Measurements from ENCODE around the gene SLC25A33.
A peak's percentile ranks its signal among the peaks of the same experiment; 100 is the strongest.

The SLC25A33 gene

DNA sequence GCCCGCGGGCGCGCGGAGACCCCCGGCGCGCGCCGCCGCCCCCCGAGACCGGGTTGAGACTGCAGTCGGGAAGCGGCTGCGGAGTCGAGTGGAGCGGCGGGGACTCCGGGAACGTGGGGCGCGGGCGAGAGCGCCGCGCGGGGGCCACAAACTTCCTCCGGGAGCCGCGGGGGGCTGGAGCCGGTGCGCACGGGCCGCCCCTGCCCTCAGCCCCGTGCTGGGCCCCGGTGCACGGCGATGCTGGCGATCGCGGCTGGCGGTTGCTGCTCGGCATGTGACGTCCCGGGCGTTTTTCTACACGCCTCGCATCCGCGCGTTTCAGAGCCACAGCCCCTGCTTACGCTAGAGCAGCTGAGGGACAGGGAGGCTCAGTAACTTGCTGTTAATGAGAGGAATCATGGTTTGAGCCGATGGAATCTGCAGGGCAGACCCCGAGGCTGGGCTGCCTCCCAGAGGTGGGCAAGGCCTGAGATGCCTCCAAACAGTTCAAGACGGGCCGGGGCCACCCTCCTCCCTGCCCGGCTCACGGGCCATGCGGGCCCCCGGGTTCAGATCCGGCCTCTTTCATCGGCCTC is 50.0 kb downstream of the SLC25A33 start:
- DNase-seq, result peak; percentile 48

DNA sequence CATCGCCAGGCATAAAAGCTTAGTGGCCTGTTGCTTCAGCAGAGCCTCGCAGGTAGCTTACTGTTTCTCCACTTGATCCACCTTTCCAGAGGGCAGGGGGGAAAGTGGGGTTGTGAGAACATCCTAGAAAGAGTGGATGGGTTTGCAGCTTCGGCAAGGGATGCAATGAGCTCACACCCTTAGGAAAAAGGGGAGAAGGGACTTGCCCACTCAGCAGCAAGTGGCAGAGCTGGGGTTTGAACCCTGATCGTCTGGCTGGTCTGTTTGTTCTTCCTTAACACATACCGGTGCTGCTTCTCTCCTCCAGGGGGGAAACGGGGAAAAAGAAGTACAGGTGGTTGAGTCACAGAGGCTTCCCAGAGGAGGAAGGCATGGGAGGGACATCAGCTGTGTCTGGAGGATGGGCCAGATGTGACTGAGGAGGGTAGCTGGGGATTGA is 50.5 kb downstream of the SLC25A33 start:
- no peak for DNase-seq

DNA sequence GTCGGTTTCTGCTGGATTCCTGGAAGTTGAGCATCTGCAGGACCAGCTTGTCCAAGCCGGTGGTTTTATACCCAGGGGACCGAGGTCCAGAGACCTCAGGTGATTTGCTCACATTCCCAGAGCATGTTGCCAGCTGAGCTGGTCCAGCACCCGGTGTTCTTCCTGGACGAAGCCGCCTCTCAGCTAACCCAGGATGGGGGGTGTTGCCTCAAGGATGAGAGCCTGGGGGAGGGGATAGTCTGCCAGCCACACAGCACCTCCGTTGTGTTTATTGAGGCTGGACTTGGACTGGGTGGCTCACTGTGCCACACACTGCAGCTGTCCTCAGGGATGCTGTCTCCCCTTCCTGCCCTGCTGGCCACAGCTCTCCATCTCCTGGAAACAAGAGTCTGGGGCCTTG is 50.9 kb downstream of the SLC25A33 start:
- peak; percentile 30 for DNase-seq

DNA sequence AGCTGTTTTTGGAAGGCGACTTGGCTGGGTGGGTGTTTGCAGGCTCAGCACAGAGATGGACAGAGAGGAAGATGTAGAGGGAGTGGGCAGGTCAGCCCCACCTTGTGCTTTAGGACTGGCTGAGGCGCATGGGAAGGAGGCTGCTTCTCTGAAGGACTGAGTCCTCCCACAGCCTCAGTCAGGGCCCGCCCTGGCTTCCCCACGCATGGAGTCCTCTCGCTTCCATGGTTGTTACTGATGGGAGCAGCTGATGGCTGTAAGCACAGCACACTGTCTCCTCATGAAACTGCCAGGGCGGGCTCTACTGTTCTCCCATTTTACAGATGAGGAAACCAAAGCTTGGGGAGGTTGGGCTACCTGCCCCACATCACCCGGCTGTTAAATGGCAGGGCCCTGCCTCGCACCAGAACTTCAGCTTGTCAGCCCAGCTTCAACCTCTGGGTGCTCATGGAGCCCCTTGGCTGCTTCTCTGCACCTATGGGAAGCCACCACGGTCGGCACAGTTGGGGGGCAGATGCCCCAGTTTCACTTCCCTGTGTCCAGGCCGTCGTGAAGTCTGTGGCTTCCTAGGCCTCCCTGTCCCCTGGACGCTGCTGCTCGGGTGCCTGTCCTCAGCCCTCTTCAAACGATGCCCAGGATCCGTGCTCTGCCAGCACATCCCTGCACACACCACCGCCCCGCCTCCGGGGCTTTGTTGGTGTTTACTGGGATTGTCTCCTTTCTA is 51.8 kb downstream of the SLC25A33 start:
- peak; percentile 51 for DNase-seq

DNA sequence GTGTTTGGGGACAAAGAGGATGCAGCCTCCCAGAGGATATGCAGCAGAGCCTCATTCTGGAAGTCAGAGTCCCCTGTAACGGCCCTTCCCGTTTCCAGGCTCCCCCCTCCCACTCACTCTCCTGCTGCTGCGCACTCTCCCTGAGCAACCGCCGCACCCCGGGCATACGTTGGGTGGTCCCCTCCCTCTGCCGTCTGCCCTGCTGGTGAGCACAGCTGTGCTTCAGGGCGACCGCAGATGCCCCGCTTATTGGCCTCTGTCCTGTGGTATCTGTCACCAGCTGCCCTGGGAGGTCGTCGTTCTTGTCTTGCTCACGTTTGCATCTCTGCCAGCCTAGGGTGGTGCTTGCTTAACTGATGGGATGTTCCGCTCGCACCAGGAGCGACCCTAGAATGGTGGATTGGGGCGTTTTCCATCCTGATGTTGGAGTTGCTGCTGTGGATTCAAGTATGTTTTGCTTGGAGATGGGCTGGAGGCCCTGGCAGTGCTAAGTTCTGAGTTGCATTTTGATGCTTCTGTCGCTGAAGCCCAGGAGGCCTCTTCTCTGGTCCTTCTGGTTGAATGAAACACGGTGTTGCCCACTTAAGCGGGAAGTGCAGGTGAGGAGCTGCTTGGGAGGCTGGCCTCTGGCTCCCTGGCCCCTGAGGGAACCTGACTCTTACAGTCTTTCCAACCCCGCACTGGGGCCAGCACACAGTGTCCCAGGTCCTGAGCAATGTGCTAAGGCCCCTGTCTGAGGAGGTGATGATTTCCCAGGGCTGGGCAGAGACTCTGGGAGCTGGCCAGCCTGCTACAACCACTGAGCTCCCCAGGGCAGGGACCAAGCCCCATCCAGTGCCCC is 52.6 kb downstream of the SLC25A33 start:
- peak; percentile 53 for DNase-seq

DNA sequence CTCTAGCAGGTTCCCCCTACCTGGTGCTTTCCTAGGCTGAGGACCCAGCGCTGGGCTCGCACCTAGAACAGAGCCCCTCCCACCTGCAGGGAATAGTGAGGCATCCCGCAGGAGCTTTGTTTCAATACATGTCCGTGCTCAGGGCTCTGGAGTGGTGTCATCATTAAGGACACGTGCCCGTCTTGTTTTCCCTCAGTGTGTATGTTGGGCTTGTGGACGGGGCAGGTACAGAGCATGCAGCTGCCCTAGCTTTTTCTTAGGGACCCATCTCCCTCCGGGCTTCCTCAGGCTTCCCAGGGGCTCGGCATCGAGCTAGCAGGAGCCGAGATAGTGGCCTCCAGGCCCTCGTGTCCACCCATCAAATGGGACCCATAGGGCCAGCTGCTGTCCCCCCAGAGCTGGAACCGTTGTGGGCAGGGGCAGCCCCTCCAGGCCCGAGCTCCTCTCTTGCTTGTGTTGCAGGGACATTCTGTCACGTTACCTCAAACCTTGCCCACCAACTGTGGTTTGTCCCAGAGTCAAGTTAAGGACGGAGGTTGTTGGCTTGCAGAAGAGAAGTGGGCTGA is 53.3 kb downstream of the SLC25A33 start:
- DNase-seq, result no peak

DNA sequence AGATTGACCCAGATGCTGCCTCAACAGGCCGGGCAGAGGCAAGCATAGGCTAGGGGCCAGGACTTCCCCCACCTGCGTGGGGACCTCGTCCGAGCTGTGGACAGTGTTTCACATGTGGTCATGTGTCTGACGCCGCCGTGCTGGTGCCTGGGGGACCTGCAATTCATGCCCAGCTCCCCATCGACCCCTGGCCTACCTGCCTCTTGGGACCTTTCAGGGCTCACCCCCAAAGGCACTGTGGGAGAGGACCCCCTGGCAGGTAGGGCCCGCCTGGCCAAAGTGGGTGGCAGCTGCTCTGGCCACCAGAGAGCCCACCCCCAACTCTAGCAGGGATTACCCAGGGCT is 53.9 kb downstream of the SLC25A33 start:
- no peak for DNase-seq

DNA sequence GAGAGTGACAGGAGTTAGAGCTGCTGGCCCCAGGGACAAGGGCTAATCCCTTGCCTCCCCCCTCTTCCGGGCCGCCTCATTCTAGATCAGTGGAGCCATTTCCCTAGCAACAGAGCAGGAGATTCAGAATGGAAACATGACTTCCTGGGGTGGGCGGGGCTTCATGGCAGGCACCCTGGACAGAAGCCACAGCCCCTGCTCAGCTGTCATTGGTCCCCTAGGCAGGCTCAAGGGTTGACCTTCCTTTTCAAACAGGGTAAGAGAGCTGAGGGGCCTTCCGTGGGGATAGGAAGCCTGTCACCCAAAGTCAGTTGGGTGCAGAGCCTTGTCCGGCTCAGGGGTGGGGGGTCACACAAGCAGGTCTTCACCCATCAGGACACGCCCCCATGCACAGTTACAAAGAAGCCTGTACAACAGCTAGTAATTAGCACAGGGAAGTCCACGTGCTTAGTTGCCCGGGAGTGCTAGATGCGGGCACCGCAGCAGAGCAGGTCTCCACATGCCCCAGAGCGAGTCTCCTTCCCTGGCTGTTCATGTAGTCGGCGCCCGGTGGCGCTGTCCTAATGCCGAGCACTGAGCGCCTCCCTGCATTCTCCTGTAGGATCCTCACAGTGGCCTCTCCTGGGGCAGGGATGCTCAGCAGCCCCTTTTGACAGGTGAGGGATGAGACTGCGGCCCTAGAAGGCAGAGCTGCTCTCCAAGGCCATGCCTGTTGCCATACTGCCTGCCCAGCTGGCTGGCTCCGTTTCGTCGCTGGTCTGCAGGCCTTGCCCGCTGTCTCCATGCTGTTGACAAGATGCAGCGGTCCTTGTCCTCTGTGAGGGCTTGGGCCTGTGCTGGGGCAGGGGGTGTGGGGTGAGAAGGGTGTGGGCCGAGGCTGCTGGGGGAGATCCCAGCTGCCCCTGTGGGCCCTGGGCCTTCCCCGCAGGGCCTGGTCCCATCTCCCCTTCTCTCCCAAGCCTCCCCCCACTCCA is 54.5 kb downstream of the SLC25A33 start:
- DNase-seq, result peak; percentile 87

DNA sequence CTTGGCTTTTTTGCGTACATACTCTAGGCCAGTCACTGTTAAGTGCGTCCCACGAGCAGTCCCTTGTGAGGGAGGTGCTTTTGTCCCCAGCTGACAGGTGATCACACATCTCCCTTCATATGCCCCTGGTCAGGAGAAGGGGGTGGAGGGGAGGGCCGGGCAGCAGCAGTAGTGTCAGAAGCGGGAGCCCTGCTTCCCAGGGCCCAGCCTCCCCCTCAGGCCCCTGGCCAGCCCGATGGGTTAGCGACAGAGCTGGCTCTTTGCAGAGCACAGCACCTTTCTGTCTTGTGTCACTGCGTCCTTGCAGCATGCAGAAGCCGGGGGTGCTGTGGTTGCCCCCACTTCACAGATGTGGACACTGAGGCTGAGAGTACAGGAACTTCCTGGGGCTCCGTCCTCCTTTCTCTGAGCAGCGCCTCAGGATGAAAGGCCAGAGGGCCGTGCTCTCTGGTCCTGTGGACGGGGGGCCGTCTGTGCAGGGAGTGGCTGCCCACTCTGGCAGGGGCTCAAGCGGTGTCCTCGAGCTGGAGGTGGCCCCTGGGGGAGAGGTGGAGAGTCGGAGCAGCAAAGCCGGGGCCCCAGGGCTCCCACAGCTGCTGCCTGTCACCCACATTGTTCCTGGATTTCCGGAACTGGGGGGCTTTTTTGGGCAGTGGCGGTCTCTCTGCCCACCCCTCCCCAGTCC is 55.3 kb downstream of the SLC25A33 start:
- no peak for DNase-seq

DNA sequence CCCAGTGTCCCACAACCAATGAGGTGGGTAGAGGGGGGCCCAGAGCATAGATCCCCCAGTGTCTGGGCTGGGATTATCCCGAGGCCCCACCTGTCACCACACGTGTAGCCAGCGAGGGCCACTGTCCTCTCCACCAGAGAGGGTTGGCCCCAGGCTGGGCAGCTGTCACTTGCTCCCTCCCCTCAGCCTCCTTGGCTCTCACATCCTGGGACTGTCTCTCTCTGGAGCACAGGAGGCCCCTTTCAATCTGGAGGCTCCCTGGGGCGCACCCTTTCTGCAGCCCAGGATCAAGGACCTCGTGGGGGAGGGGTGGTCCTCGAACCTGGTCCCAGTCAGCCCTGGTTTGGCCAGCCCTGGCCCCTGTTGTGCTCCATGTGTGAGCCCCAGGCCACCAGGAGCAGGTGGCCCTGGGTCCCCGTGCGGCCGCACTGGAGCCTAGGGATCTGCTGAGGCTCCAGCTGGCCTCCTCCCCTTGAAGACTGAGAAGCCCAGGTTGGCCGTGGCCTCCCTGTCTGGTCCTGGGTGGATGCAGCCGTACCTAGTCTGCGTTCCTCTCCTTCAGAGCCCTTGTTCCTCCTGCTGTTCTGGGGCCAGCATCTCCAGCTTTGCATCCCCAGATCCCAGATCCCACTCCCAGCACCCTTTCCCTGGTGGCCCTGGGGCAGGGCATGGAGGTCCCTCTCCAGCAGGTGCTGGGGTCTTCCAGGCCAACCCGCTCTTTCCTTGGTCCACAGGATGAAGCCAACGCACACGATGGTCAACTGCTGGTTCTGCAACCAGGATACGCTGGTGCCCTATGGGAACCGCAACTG is 56.1 kb downstream of the SLC25A33 start:
- no peak for DNase-seq

DNA sequence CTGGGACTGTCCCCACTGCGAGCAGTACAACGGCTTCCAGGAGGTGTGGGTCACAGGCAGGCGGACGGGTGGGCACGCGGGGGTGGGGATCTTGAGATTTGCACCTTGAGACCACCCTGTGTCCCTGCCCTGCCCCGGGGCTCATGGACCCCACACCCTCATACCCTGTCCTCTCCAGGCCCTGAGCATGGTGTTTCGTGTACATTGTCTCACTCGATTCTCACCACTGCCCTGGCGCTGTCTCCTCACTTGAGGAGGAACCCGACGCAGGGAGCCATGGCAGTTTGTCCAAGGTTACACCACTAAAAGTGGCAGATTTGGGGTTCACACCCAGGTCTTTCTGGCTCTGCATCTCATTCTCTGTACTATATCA is 56.7 kb downstream of the SLC25A33 start:
- no peak for DNase-seq

DNA sequence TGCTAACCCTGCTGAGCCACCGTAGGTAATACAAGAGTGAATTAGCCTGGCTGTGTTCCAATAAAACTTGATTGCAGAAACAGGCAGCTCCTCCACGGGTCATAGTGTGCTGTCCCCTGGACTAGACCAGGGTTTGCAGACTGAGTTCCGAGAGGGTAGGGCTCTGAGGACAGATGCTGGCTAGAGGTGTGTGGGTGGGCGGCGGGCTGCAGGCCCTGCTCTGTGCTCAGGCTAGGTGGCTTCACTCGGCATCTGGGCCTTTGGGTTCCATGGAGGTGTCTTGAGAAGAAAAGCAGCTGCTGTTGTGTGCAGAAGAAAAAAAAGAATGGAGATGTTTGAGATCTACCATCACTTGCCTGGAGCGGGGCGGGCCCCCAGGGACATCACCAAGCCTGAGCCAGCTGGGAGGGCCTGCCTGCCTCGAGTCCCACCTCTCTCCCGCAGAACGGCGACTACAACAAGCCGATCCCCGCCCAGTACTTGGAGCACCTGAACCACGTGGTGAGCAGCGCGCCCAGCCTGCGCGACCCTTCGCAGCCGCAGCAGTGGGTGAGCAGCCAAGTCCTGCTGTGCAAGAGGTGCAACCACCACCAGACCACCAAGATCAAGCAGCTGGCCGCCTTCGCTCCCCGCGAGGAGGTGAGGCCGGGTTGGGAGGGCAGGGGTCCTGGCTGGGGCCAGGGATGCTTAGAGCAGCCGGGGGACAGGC is 57.3 kb downstream of the SLC25A33 start:
- peak; percentile 57 for DNase-seq

DNA sequence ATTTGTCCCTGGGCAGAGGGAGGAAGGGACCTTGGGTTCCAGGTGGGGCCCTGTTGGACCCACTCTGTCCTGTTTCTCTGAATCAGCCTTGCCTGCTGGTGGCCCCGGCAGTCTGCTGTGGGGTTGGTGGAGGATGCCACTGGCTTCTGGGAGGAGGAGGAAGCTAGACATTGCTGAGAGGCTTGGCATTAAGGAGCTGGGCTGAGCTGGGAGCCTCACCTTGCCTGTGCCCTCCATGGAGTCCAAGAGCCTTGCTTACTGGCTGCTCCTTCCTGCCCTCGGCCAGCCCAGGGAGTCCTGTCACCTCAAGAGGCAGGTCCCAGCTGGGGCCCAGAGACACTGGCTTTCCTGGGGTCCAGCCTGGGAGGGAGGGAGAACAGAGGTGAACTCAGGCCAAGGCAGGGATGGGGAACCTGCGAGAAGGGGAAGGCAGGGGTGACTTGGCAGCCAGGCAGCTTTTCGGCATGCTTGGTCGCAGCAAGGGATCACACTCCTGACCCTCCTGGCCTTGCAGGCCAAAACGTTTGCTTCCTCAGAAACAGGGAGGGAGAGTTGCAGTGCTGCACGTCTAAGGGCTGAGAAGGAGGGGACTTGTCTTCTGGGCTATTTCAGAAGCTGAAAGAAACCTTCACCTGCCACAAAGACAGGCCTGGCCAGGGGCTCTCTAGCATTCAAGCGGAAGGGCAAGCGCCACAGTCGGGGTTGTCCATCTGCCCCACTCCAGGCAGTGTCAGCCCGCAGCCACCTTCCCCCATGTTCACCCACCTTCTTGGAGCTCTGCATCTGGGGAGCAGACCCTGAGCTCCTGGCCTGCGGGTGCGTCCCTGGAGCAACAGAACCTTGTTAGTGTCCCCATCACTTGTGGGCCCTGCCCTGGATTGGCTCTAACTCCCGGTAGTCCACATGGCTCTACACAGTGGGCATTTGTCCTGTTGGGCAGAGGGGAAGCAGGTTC is 58.4 kb downstream of the SLC25A33 start:
- no peak for DNase-seq

DNA sequence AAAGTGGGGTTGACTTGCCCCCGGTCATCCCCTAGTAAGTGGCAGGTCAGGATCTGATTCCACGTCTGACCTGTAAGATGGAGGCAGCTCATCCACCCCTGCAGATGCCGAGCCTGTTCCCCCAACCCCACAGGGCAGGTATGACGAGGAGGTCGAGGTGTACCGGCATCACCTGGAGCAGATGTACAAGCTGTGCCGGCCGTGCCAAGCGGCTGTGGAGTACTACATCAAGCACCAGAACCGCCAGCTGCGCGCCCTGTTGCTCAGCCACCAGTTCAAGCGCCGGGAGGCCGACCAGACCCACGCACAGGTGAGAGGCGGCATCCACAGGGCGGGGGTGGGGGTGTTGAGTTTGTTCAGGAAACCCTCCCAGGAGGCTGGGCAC is 59.0 kb downstream of the SLC25A33 start:
- DNase-seq, result no peak

DNA sequence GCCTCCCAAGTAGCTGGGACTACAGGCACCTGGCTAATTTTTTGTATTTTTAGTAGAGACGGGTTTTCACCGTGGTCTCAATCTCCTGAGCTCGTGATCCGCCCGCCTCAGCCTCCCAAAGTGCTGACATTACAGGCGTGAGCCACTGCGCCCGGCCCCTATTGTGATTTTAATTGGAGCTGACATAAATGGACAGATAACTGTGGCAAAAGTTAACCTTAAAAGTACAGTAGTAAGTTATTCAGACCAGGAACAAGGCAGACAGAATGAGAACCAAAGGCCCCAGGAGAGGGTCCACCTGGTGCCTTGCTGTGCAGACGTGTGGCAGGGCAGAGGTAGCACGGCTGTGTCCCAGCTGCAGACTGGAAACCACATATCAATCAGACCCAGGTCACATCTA is 60.5 kb downstream of the SLC25A33 start:
- DNase-seq, result no peak

DNA sequence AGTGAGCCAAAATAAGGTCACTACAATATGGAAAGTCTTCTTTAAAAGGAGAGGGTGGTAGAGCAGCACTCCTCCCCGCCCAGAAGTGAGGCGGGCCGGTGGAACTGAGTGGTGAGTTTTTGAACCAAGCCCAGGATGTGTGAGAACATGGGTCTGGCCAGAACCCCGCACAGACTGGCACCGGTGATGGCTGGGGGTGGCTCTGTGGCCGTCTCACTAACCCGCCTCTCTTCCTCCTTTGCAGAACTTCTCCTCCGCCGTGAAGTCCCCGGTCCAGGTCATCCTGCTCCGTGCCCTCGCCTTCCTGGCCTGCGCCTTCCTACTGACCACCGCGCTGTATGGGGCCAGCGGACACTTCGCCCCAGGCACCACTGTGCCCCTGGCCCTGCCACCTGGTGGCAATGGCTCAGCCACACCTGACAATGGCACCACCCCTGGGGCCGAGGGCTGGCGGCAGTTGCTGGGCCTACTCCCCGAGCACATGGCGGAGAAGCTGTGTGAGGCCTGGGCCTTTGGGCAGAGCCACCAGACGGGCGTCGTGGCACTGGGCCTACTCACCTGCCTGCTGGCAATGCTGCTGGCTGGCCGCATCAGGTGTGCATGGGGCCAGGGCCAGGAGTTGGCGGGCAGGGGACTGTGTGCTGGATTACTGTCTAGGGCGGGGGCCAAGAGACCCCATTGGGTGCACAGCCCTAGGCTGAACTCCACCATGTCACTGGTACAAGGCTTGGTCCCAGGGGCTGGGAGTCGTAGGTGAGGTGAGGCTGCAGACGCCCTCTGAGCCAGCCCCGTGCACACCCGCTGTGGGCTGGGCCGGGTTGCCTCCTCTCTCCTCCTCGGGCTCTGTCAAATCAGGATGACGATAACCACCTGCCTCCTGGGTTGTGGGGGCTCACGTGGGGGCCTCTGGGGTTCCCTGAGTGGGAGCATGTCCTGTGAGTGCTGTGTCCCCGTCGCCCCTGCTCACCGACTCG is 61.9 kb downstream of the SLC25A33 start:
- no peak for DNase-seq

DNA sequence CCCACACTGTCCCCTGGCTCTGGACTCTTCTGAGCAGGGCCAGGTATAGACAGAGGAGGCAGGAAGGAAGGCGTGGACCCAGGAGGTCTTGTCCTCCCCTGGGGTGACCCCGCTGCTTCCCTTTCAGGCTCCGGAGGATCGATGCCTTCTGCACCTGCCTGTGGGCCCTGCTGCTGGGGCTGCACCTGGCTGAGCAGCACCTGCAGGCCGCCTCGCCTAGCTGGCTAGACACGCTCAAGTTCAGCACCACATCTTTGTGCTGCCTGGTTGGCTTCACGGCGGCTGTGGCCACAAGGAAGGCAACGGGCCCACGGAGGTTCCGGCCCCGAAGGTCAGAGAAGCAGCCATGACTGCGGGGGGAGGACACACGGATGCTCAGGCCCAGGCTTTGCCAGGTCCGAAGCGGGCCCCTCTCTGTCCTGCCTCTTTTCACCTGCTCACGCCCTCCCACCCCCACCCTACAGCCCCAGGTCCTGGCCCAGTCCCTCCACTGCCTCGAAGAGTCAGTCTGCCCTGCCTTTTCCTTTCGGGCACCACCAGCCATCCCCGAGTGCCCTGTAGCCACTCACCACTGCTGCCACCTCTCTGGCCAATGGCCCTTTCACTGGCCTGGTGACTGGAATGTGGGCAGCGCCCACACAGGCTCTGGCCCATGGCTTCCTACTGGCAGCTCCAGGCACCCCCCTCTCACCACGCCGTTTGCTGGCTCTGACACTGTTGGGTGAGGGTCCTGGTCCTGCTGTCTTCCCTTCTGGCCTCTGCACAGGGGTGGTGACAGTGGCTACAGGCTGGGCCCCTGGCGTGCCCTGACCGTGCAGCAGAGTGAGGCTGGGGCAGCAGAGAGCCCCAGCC is 62.9 kb downstream of the SLC25A33 start:
- no peak for DNase-seq

All from right hindlimb (tissue), 1 donor.